Colonic mucosa (tissue), 4 donors: Measurements from ENCODE around the gene GPR3. TPM values are rescaled to one million over a fixed set of nuclear protein-coding genes. Genes with fewer than 3 reads are reported as not detected.
A peak's percentile ranks its signal among the peaks of the same experiment; 100 is the strongest.

Experiments
- DNase-seq: peaks from one replicate; pipeline ENCODE4 v3.0.0-alpha.2; 2020
- H3K27ac ChIP-seq: fragments of 200-600 bp; one replicate; pipeline ENCODE4 v1.8.0; 2021
- H3K27me3 ChIP-seq: fragments of 200-600 bp; one replicate; pipeline ENCODE4 v1.8.0; 2021
- H3K36me3 ChIP-seq: fragments of 200-600 bp; one replicate; pipeline ENCODE4 v1.8.0; 2021
- H3K4me1 ChIP-seq: fragments of 200-600 bp; one replicate; pipeline ENCODE4 v1.8.0; 2021; ENCODE audit warnings: mild to moderate bottlenecking
- H3K4me3 ChIP-seq: fragments of 200-600 bp; one replicate; pipeline ENCODE4 v1.8.0; 2021
- H3K9ac ChIP-seq, 2 donors: one replicate each; pipeline ENCODE4 v1.7.0; 2013; ENCODE audit warnings: control low read depth in 2 of 2, low read depth in 2 of 2, low read length in 2 of 2
- H3K9me3 ChIP-seq: fragments of 200-600 bp; one replicate; pipeline ENCODE4 v1.8.0; 2021
- intact Hi-C: fragments of 100-400 bp; cut with DNase I; formaldehyde crosslinking; loops from one replicate; pipeline ENCODE4 v1.14.1; 2022
- total RNA-seq, 2 donors: library from RNA; stranded (reverse); fragmentation: NEBNext Ultra II Directional in 1 of 2; extraction: Animal tissue kit (Norgen Biotek cat#: 25700) in 1 of 2; gene quantifications; one replicate each; pipeline ENCODE4 v1.2.1, GENCODE V29; 2021
- TF ChIP-seq, protein P1 (sequence below): fragments of 200-600 bp; IDR thresholded peaks from one replicate; pipeline ENCODE4 v1.8.0; 2022; ENCODE audit warnings: antibody characterized with exemption, mild to moderate bottlenecking
- donor health status: healthy.
- donor health status: DM: no; HTN: no; CAD: no.
- donor health status: DM: no; HTN: no; CAD: no.

Gene GPR3
- total RNA-seq, 2 donors from 2014 or later = 0.32 to 0.49 TPM

- Histone ChIP-seq H3K36me3 (no peaks in the 10 kb centered on the region), H3K9me3 (no peaks in the 10 kb centered on the region), H3K4me1 (peaks cover 4% of the 10 kb centered on the region), H3K9ac (peak overlapping the region; percentile 59 to 87), H3K4me3 (peak overlapping the region; percentile 67), H3K27me3 (no peaks in the 10 kb centered on the region), H3K27ac (peak overlapping the region; percentile 93)
- DNase-seq = peak; percentile 25
- TF ChIP-seq, protein P1, sequence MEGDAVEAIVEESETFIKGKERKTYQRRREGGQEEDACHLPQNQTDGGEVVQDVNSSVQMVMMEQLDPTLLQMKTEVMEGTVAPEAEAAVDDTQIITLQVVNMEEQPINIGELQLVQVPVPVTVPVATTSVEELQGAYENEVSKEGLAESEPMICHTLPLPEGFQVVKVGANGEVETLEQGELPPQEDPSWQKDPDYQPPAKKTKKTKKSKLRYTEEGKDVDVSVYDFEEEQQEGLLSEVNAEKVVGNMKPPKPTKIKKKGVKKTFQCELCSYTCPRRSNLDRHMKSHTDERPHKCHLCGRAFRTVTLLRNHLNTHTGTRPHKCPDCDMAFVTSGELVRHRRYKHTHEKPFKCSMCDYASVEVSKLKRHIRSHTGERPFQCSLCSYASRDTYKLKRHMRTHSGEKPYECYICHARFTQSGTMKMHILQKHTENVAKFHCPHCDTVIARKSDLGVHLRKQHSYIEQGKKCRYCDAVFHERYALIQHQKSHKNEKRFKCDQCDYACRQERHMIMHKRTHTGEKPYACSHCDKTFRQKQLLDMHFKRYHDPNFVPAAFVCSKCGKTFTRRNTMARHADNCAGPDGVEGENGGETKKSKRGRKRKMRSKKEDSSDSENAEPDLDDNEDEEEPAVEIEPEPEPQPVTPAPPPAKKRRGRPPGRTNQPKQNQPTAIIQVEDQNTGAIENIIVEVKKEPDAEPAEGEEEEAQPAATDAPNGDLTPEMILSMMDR = no peak
- intact Hi-C loops = no loop called here
Measured at GRCh38 chr1:27364696-27365371, 27.6 kb upstream of the GPR3 start.

DNA sequence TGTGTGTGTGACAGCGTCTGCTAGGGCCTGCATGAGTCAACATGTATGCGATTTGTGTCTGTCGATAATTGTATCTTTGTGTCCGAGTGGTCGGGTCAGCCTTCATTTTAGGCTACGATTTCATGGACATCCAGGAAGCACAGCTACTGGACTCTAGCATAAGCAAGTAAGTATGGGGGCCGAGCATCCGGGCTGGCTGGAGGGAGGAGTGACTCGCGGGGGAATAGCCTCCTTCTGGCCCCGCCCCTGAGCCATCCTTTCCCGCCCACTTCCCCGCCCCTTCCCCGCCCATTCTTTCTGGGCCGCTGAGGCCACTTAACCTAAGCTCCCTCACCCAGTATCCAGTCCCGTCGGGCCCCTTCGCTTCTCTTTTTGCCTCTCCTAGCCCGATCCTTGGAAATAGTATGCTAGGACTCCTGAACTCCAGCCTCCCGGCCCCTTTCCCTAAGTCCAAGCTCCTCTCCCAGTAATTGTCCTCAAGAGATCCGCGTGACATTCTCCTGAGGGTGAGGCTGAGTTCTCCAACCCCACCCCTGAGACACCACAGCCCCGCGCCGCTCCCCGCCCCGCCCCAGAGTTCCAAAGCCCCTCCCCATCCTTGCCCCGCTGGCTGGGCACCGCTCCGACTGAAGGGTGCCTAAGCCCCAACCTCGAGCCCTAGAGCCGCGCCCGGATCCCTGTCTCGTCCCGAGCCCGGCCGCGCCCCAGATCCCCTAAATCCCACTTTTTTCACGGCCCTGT lies 26.9 kb upstream of the GPR3 start:
- Histone ChIP-seq H3K27me3 (no peaks in the 10 kb centered on the region), H3K9ac (peak overlapping the region; percentile 81 to 87), H3K36me3 (no peaks in the 10 kb centered on the region), H3K9me3 (no peaks in the 10 kb centered on the region), H3K27ac (peak overlapping the region; percentile 93), H3K4me1 (peaks cover 4% of the 10 kb centered on the region), H3K4me3 (peak overlapping the region; percentile 67)
- TF ChIP-seq, protein P1 = no peak
- DNase-seq = peak; percentile 93
- intact Hi-C loops = no loop called here

DNA sequence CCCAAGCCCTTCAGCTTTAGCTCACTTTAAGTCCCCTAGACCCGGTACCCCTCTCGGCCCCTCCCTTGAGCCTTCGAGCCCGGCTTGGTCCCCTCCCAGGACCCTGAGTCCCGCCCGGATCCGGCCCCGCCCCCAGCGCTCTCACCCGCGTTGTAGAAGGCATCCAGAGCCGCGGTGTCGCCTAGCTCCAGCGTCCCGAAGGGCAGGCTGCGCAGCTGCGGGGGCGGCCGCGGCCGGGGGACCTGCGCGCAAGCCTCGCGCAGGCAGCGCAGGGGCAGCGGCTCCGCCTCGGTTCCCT lies 26.4 kb upstream of the GPR3 start:
- peak overlapping the region; percentile 81 to 87 for H3K9ac ChIP-seq
- peaks cover 4% of the 10 kb centered on the region for H3K4me1 ChIP-seq

DNA sequence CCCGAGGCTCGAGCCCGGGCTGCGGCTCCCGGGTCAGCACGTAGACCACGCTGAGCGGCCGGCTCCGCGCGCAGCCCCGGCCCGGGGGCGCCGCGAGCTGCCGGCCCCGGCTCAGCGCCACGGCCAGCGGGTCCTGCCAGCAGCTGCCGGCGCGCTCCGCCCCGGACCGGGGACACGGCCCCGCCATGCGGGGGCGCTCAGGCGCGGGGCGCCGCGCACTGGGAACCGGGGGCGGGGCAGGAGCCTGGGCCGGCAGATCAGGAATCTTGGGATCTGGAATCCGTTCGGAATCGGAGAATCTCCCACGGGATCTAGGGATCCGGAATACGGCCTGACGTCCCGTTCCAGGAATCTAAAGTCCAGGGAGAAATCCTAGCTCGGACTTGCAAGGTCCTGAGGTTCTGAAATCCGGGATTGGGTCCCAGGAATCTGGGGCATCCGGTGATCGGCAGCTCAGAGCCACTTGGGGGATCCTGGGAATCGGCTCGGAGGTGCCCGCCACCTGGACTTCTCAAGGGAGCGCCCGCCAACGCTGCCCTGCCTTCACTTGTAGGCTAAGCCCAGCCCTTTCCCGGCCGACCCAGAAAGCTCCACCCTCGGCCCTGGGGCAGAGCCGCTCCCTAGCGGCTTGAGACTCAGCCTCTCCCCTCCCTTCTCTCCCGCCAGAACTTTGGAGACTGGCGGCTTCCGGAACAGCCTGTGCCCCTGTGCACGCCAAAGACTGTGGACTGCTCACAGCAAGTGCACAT lies 25.8 kb upstream of the GPR3 start, which contains the start of gene MAP3K6:
Gene MAP3K6 (minus strand): TSS at position 551 of the 749 bp plus-strand sequence. CDS start 364 bp downstream, at position 187.
- H3K27ac ChIP-seq = peak within 1 kb of the TSS; percentile 93
- H3K4me3 ChIP-seq = peak within 1 kb of the TSS; percentile 67
- no peaks in the 10 kb centered on the region for H3K36me3 ChIP-seq
- DNase-seq = peak; percentile 90
- H3K9ac ChIP-seq = peak within 1 kb of the TSS; percentile 81 to 93
- H3K9me3 ChIP-seq = no peaks in the 10 kb centered on the region
- H3K27me3 ChIP-seq = no peaks in the 10 kb centered on the region
- TF ChIP-seq, protein P1 = no peak
- H3K4me1 ChIP-seq = peaks cover 4% of the 10 kb centered on the region
- intact Hi-C loops = no loop called here

More for the DNA sequence above, 26.4 kb upstream of the GPR3 start:
- H3K9me3 ChIP-seq = no peaks in the 10 kb centered on the region
- peak; percentile 89 for DNase-seq
- peak overlapping the region; percentile 93 for H3K27ac ChIP-seq
- intact Hi-C loops = no loop called here
- no peaks in the 10 kb centered on the region for H3K36me3 ChIP-seq
- H3K4me3 ChIP-seq = peak overlapping the region; percentile 67
- TF ChIP-seq, protein P1 = no peak
- no peaks in the 10 kb centered on the region for H3K27me3 ChIP-seq

DNA sequence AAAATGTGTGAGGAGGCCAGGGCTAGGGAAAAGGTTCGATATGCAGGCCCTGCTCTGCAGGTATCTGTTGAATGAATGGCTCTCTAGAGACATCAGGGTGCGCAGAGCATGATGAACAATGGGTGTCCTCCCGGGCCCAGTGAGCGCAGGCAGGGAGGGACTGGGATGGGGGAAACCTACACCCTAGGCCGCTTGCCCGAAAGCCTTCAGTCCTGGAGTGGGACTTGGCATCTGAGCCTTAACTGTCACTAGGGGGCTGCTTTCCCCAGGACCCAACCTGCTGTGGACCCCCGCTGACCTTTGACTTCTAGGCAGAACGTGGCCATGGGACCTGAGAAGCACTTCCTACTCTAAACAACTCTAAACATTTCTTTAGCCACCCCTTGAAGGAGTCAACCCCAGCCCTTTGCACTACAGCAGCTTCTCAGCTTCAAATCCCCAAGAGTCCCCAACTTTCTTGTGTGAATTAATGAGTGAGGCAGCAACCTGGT lies 25.2 kb upstream of the GPR3 start:
- intact Hi-C loops = no loop called here
- Histone ChIP-seq H3K9me3 (no peaks in the 10 kb centered on the region), H3K27me3 (no peaks in the 10 kb centered on the region), H3K4me3 (peak overlapping the region; percentile 67), H3K36me3 (no peaks in the 10 kb centered on the region), H3K4me1 (peaks cover 4% of the 10 kb centered on the region), H3K27ac (peak overlapping the region; percentile 93), H3K9ac (peak overlapping the region; percentile 81 to 93)
- TF ChIP-seq, protein P1 = no peak
- DNase-seq = no peak
